IPS-15b (cell line): ENCODE measurements around the gene KAT6B.
A peak's percentile ranks its signal among the peaks of the same experiment; 100 is the strongest.

Experiments
- H3K27me3 ChIP-seq: one replicate; pipeline ENCODE4 v1.6.1; 2013; ENCODE audit warnings: low read length; ENCODE audit not compliant: control insufficient read depth, insufficient read depth
- H3K36me3 ChIP-seq: one replicate; pipeline ENCODE4 v1.6.1; 2013; ENCODE audit warnings: low read length; ENCODE audit not compliant: control insufficient read depth, insufficient read depth
- H3K4me1 ChIP-seq: one replicate; pipeline ENCODE4 v1.6.1; 2013; ENCODE audit warnings: mild to moderate bottlenecking, low read length; ENCODE audit not compliant: control insufficient read depth, insufficient read depth
- H3K4me3 ChIP-seq: one replicate; pipeline ENCODE4 v1.5.1; 2013; ENCODE audit warnings: low read depth, low read length
- H3K9ac ChIP-seq: one replicate; pipeline ENCODE4 v1.6.1; 2013; ENCODE audit warnings: low read depth, mild to moderate bottlenecking, low read length
- H3K9me3 ChIP-seq: one replicate; pipeline ENCODE4 v1.6.1; 2013; ENCODE audit warnings: mild to moderate bottlenecking, low read length; ENCODE audit not compliant: control insufficient read depth, insufficient read depth

Gene KAT6B

GRCh38 chr10:74801447-74801846, 25.0 kb upstream of the KAT6B start:
- H3K36me3 ChIP-seq: no peaks in the 10 kb centered on the region
- H3K9ac ChIP-seq: no peak overlapping the region
- H3K4me3 ChIP-seq: no peak overlapping the region
- H3K27me3 ChIP-seq: no peaks in the 10 kb centered on the region
- no peaks in the 10 kb centered on the region for H3K9me3 ChIP-seq
- no peaks in the 10 kb centered on the region for H3K4me1 ChIP-seq

DNA sequence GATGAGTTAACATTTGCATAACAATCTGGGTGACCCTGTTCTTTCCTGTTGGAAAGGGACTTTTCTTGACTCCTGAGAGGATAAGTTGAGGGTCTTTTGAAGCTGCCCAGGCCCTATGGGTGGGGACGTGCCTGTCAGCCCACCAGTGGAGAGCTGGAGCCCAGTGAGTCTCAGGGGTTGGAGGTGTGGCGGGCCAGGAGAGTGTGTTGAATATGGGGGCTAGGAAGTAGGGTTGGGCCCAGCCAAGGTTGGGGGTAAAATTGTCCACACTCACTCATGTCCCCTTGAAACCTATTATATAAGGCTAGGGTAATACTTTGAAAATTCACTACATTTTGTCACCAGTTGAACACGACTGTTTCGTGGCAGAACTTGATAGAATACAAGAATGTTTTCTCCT, 17.9 kb upstream of the KAT6B start:
- Histone ChIP-seq H3K9ac (no peak overlapping the region), H3K36me3 (no peaks in the 10 kb centered on the region), H3K4me1 (no peaks in the 10 kb centered on the region), H3K4me3 (no peak overlapping the region), H3K27me3 (no peaks in the 10 kb centered on the region), H3K9me3 (no peaks in the 10 kb centered on the region)

DNA sequence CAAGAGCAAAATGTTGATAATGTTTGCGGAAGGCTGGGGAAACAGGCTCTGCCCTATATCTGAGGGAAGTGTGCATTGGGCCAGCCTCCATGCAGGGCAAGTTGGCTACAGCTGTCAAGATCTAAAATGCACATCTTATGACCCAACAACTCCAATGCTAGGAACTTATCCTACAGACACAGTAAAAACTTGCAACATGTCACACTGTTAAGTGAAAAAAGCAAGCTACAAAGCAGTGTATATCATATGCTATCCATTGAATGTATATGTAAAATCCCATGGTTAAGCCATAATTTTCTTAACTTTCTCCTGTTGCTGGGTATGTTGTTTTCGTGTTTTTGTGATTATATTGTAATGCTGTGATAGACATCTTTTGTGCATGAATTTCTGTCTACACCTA, 16.3 kb upstream of the KAT6B start:
- Histone ChIP-seq H3K9ac (no peak overlapping the region), H3K4me1 (no peaks in the 10 kb centered on the region), H3K27me3 (no peaks in the 10 kb centered on the region), H3K4me3 (no peak overlapping the region), H3K9me3 (no peaks in the 10 kb centered on the region), H3K36me3 (no peaks in the 10 kb centered on the region)

DNA sequence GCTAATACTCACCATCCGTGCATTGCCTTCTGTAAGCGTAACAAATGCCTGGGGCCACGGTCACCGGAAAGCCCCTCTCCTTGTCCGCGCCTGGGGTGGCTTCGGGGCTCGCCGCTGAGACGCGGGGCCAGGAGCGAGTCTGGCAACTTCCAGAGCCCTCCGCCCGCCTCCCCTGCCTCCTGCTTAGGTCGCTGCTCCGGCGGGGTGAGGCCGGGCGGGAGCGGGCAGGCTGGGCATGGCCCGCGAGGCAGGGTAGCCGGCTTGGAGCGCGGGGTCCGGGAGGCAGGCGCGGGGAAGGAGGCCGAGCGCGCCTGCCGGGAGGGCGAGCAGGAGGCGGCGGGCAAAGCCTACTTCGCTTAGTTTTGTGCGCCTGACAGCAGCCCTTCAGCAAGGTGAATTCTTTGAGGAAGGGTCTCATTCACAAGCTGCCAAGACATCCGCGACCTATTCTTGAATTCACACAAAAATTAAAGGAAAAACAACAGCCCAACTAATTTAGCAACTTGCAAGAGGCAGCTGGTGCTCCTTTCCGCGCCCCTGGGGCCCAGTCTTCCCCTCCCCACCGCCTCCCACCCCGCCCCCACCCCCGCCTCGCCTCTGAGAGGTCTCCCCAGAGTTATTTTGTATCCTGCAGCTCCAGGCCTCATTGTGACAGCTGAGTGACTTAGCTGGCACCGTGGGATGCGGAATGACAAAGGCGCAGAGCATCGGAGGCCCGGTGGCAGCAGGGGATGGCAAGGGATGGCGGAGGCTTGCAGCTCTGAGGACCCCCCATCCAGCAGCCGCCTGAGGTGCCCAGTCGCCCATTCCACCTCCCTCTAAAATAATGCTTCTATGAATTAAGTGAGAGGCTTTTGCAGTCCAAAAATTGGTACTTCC, 12.8 kb upstream of the KAT6B start:
- Histone ChIP-seq H3K4me3 (peak overlapping the region; percentile 37), H3K4me1 (no peaks in the 10 kb centered on the region), H3K9me3 (no peaks in the 10 kb centered on the region), H3K27me3 (no peaks in the 10 kb centered on the region), H3K9ac (no peak overlapping the region), H3K36me3 (no peaks in the 10 kb centered on the region)

- Histone ChIP-seq H3K27me3 (no peaks in the 10 kb centered on the region), H3K4me3 (no peak overlapping the region), H3K9ac (no peak overlapping the region), H3K9me3 (no peaks in the 10 kb centered on the region), H3K36me3 (no peaks in the 10 kb centered on the region), H3K4me1 (no peaks in the 10 kb centered on the region)
Measured at GRCh38 chr10:74814797-74815196, 11.6 kb upstream of the KAT6B start.

DNA sequence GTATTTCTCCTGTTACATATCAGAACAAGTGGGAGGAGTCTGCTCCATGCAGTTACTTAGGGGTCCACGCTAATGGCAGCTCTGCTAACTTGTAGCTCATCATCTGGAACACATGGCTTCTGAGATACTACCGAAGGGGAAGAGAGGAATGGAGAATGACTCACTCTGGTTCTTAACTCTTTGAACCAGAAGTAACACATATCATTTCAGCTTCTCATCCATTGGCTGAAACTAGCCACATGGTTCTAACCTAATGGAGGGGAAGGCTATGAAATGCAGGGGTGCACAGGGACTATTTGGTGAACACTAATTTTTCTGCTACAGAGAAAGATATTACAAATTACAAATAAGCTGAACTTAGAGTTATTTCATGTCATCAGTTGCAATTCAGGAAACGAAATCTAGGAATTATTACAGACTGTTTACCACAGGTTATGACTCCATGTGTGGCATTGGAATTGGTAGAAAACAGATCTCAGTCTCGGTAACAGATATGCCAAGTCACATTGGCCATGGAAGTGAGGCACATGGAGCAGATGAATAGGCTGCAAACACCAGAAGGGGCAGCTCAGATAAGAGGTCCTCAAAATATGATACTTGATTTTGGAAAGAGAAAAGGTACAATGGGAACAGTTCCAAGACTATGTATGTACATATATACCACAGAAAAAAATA, 9.4 kb upstream of the KAT6B start:
- Histone ChIP-seq H3K4me3 (no peak overlapping the region), H3K4me1 (no peaks in the 10 kb centered on the region)

DNA sequence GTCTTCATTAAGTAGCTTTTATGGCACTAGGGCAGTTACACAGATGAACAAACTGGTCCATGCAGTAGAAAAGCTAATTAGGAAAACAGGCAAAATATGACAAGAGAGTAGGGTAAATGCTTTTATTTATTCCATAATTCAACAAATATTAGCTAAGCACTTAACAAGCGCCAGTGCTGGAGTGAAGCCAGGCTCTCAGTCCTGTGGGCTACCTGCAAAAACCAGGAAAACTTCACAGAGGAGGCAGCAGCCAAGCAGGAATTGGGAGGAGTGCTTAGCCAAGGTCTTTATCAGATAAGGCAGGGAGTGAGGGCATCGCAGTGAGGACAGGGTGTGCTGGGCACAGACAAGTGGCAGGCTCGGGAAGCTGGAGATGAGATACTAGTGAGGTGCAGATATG, 4.9 kb upstream of the KAT6B start:
- Histone ChIP-seq H3K4me1 (peaks cover 5% of the 10 kb centered on the region), H3K36me3 (no peaks in the 10 kb centered on the region), H3K9me3 (no peaks in the 10 kb centered on the region), H3K4me3 (no peak overlapping the region), H3K9ac (no peak overlapping the region), H3K27me3 (no peaks in the 10 kb centered on the region)

More for the DNA sequence above, 9.4 kb upstream of the KAT6B start:
- Histone ChIP-seq H3K27me3 (no peaks in the 10 kb centered on the region), H3K9ac (no peak overlapping the region), H3K9me3 (no peaks in the 10 kb centered on the region), H3K36me3 (no peaks in the 10 kb centered on the region)

GRCh38 chr10:74822101-74822500, 4.3 kb upstream of the KAT6B start:
- Histone ChIP-seq H3K4me3 (no peak overlapping the region), H3K4me1 (peaks cover 5% of the 10 kb centered on the region), H3K27me3 (no peaks in the 10 kb centered on the region), H3K9ac (no peak overlapping the region), H3K36me3 (no peaks in the 10 kb centered on the region), H3K9me3 (no peaks in the 10 kb centered on the region)

GRCh38 chr10:74822521-74823089, 3.8 kb upstream of the KAT6B start:
- H3K36me3 ChIP-seq: no peaks in the 10 kb centered on the region
- peaks cover 5% of the 10 kb centered on the region for H3K4me1 ChIP-seq
- H3K9ac ChIP-seq: no peak overlapping the region
- no peaks in the 10 kb centered on the region for H3K27me3 ChIP-seq
- no peaks in the 10 kb centered on the region for H3K9me3 ChIP-seq
- no peak overlapping the region for H3K4me3 ChIP-seq

- no peaks in the 10 kb centered on the region for H3K36me3 ChIP-seq
- H3K9ac ChIP-seq: no peak overlapping the region
- H3K4me1 ChIP-seq: peaks cover 5% of the 10 kb centered on the region
- no peaks in the 10 kb centered on the region for H3K27me3 ChIP-seq
- H3K9me3 ChIP-seq: no peaks in the 10 kb centered on the region
- no peak overlapping the region for H3K4me3 ChIP-seq
Measured at GRCh38 chr10:74823791-74824183, 2.6 kb upstream of the KAT6B start.

DNA sequence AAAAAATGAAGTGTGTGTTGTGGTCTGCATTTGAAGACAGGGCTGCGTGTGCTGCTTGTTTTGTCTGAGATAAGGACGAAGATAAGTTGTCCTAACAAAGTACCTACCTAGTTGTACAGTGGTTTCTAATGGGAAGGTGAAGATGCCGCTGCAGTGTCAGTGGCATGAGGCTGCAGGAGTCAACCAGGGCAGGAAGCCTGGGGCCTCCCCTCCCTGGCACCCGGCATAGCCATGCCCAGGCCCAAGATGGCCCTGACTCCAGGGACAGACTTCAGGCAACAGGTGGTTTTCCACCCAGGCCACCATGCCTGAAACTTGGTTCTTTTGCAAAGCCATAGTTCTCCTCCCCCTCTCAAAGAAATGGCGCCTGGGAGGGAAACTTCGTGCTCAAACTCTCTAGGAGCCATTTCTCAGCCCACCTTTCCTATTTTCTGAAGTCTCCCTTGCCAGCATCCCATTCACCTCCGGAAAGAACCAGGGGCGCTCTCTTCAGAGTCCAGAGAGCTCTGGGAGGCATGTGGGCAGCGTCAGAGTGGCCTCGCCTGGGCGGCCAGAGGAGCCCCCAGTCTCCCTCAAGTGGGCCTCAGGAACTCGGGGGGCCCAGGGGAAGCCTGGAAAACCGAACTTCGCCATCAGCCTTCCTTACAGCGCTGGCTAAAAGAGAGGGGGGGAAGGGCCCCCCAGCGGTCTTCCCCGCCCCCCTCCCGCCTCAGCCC, 2.1 kb upstream of the KAT6B start:
- peaks cover 5% of the 10 kb centered on the region for H3K4me1 ChIP-seq
- H3K9ac ChIP-seq: peak overlapping the region; percentile 81
- peak overlapping the region; percentile 88 for H3K4me3 ChIP-seq
- no peaks in the 10 kb centered on the region for H3K36me3 ChIP-seq
- H3K27me3 ChIP-seq: no peaks in the 10 kb centered on the region
- no peaks in the 10 kb centered on the region for H3K9me3 ChIP-seq
